GM12878 (cell line): ENCODE results near the gene ZMIZ1.

Experiments
- CBFB ChIP-seq: IDR thresholded peaks from 2 replicates; pipeline ENCODE4 v1.6.1; 2016; ENCODE audit warnings: antibody characterized with exemption, low read depth
- CEBPB ChIP-seq, 2 experiments: fragments of 150-350 bp in 1 of 2; IDR thresholded peaks; 2 replicates each; pipeline ENCODE4 v1.6.1; 2012 to 2014; ENCODE audit warnings: low read depth in 2 of 2, low read length in 2 of 2, borderline replicate concordance in 1 of 2, inconsistent platforms in 1 of 2
- FOXK2 ChIP-seq: fragments of 450-650 bp; IDR thresholded peaks from 2 replicates; pipeline ENCODE4 v1.6.1; 2017; ENCODE audit warnings: mild to moderate bottlenecking, moderate library complexity
- GABPA ChIP-seq: IDR thresholded peaks from 2 replicates; pipeline ENCODE4 v1.6.1; 2014; ENCODE audit warnings: antibody characterized with exemption, low read depth, mild to moderate bottlenecking, inconsistent platforms
- JUNB ChIP-seq: IDR thresholded peaks from 2 replicates; pipeline ENCODE4 v1.6.1; 2016; ENCODE audit warnings: antibody characterized with exemption, mild to moderate bottlenecking
- MYC ChIP-seq: IDR thresholded peaks from 2 replicates; pipeline ENCODE4 v1.6.1; 2011; ENCODE audit warnings: mild to moderate bottlenecking, low read length, moderate library complexity, inconsistent platforms; ENCODE audit not compliant: insufficient read depth, insufficient replicate concordance, insufficient read length, severe bottlenecking
- POLR2A ChIP-seq: IDR thresholded peaks from 2 replicates; pipeline ENCODE4 v1.6.1; 2011; ENCODE audit warnings: low read depth, mild to moderate bottlenecking, low read length
- POLR2AphosphoS5 ChIP-seq: IDR thresholded peaks from 2 replicates; pipeline ENCODE4 v1.6.1; 2011; ENCODE audit warnings: mild to moderate bottlenecking, low read length, inconsistent platforms
- SMC3 ChIP-seq: IDR thresholded peaks from 2 replicates; pipeline ENCODE4 v1.6.1; 2011; ENCODE audit warnings: low read length, improper control_type of control experiment, borderline replicate concordance
- TF ChIP-seq, protein P1 (sequence below): fragments of 450-650 bp; formaldehyde crosslinking; IDR thresholded peaks from 2 replicates; pipeline ENCODE4 v1.4.0; 2020; ENCODE audit warnings: mild to moderate bottlenecking, moderate library complexity
- TF ChIP-seq, protein P2 (sequence below), 3 experiments: IDR thresholded peaks in 2 of 3; conservative IDR thresholded peaks in 1 of 3; 2 replicates each; pipeline ENCODE4 v1.5.1; 2011; ENCODE audit warnings: low read depth in 3 of 3, low read length in 3 of 3, mild to moderate bottlenecking in 3 of 3, control low read depth in 2 of 3, moderate library complexity in 2 of 3, inconsistent platforms in 1 of 3, mixed read lengths in 1 of 3; ENCODE audit not compliant: control insufficient read depth in 2 of 3, insufficient read depth in 1 of 3; ENCODE audit errors: extremely low read depth in 1 of 3
- TF ChIP-seq, protein P3 (sequence below): fragments of 450-650 bp; IDR thresholded peaks from 2 replicates; pipeline ENCODE4 v1.6.1; 2016; ENCODE audit warnings: mild to moderate bottlenecking, moderate library complexity, borderline replicate concordance
- TF ChIP-seq, protein P4 (sequence below): IDR thresholded peaks from 2 replicates; pipeline ENCODE4 v1.6.1; 2012; ENCODE audit warnings: low read depth, low read length, improper control_type of control experiment
- TF ChIP-seq, protein P5 (sequence below): IDR thresholded peaks from 2 replicates; pipeline ENCODE4 v1.6.1; 2011; ENCODE audit warnings: low read depth, low read length, improper control_type of control experiment, borderline replicate concordance

DNA sequence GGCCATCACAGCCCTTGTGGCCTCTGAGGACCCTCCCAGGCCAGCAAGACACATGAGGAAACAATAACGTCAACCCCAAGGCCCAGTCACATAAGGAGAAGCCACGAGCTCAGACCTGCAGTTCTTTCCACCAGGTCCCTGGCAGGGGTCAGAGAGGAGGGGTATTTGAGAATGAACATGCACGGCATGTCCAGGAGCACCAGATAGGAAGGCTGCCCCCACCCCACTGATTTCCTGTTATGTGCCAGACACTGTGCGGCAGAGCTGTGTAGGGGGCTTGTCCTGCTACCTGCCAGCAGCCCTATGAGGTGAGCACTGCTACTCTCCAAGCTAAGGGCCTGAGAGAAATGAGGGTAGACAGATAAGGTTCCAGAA lies 40.7 kb upstream of the ZMIZ1 start:
- TF ChIP-seq, protein P1, sequence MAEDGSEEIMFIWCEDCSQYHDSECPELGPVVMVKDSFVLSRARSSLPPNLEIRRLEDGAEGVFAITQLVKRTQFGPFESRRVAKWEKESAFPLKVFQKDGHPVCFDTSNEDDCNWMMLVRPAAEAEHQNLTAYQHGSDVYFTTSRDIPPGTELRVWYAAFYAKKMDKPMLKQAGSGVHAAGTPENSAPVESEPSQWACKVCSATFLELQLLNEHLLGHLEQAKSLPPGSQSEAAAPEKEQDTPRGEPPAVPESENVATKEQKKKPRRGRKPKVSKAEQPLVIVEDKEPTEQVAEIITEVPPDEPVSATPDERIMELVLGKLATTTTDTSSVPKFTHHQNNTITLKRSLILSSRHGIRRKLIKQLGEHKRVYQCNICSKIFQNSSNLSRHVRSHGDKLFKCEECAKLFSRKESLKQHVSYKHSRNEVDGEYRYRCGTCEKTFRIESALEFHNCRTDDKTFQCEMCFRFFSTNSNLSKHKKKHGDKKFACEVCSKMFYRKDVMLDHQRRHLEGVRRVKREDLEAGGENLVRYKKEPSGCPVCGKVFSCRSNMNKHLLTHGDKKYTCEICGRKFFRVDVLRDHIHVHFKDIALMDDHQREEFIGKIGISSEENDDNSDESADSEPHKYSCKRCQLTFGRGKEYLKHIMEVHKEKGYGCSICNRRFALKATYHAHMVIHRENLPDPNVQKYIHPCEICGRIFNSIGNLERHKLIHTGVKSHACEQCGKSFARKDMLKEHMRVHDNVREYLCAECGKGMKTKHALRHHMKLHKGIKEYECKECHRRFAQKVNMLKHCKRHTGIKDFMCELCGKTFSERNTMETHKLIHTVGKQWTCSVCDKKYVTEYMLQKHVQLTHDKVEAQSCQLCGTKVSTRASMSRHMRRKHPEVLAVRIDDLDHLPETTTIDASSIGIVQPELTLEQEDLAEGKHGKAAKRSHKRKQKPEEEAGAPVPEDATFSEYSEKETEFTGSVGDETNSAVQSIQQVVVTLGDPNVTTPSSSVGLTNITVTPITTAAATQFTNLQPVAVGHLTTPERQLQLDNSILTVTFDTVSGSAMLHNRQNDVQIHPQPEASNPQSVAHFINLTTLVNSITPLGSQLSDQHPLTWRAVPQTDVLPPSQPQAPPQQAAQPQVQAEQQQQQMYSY (CRISPR knock-in tag) = no peak
- TF ChIP-seq CEBPB (IDR thresholded peaks at IDR 0.05; ENCODE audit: borderline replicate concordance in 1 of 2, low read depth in 2 of 2, low read length in 2 of 2) (no peak), CBFB (no peak), SMC3 (no peak), JUNB (no peak), POLR2AphosphoS5 (no peak), MYC (no peak), GABPA (no peak), POLR2A (no peak), FOXK2 (no peak)
- TF ChIP-seq, protein P2, sequence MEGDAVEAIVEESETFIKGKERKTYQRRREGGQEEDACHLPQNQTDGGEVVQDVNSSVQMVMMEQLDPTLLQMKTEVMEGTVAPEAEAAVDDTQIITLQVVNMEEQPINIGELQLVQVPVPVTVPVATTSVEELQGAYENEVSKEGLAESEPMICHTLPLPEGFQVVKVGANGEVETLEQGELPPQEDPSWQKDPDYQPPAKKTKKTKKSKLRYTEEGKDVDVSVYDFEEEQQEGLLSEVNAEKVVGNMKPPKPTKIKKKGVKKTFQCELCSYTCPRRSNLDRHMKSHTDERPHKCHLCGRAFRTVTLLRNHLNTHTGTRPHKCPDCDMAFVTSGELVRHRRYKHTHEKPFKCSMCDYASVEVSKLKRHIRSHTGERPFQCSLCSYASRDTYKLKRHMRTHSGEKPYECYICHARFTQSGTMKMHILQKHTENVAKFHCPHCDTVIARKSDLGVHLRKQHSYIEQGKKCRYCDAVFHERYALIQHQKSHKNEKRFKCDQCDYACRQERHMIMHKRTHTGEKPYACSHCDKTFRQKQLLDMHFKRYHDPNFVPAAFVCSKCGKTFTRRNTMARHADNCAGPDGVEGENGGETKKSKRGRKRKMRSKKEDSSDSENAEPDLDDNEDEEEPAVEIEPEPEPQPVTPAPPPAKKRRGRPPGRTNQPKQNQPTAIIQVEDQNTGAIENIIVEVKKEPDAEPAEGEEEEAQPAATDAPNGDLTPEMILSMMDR (IDR thresholded peaks at IDR 0.05 in 2 of 3, conservative IDR thresholded peaks at IDR 0.05 in 1 of 3; ENCODE audit: control insufficient read depth in 2 of 3, extremely low read depth in 1 of 3, insufficient read depth in 1 of 3, low read depth in 3 of 3, low read length in 3 of 3) = no peak
- TF ChIP-seq, protein P3, sequence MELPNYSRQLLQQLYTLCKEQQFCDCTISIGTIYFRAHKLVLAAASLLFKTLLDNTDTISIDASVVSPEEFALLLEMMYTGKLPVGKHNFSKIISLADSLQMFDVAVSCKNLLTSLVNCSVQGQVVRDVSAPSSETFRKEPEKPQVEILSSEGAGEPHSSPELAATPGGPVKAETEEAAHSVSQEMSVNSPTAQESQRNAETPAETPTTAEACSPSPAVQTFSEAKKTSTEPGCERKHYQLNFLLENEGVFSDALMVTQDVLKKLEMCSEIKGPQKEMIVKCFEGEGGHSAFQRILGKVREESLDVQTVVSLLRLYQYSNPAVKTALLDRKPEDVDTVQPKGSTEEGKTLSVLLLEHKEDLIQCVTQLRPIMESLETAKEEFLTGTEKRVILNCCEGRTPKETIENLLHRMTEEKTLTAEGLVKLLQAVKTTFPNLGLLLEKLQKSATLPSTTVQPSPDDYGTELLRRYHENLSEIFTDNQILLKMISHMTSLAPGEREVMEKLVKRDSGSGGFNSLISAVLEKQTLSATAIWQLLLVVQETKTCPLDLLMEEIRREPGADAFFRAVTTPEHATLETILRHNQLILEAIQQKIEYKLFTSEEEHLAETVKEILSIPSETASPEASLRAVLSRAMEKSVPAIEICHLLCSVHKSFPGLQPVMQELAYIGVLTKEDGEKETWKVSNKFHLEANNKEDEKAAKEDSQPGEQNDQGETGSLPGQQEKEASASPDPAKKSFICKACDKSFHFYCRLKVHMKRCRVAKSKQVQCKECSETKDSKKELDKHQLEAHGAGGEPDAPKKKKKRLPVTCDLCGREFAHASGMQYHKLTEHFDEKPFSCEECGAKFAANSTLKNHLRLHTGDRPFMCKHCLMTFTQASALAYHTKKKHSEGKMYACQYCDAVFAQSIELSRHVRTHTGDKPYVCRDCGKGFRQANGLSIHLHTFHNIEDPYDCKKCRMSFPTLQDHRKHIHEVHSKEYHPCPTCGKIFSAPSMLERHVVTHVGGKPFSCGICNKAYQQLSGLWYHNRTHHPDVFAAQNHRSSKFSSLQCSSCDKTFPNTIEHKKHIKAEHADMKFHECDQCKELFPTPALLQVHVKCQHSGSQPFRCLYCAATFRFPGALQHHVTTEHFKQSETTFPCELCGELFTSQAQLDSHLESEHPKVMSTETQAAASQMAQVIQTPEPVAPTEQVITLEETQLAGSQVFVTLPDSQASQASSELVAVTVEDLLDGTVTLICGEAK = no peak
- TF ChIP-seq, protein P4, sequence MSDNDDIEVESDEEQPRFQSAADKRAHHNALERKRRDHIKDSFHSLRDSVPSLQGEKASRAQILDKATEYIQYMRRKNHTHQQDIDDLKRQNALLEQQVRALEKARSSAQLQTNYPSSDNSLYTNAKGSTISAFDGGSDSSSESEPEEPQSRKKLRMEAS = no peak
- TF ChIP-seq, protein P5, sequence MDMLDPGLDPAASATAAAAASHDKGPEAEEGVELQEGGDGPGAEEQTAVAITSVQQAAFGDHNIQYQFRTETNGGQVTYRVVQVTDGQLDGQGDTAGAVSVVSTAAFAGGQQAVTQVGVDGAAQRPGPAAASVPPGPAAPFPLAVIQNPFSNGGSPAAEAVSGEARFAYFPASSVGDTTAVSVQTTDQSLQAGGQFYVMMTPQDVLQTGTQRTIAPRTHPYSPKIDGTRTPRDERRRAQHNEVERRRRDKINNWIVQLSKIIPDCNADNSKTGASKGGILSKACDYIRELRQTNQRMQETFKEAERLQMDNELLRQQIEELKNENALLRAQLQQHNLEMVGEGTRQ = no peak
